ENCODE results near the gene PRCD.
"Not testable (repeated sequence)": the region's sequence is repeated elsewhere in the genome, so short reads cannot be mapped to it uniquely, and the experiment has no call there.

Gene PRCD

GRCh38 chr17:76558198-76559095, 18.6 kb downstream of the PRCD start:
- peak in 1 of 2 donors; percentile 35 for DNase-seq

- not testable (repeated sequence) for DNase-seq
Observed at GRCh38 chr17:76559460-76559859, 19.6 kb downstream of the PRCD start.

GRCh38 chr17:76560036-76560876, 20.4 kb downstream of the PRCD start:
- DNase-seq: no peak

- DNase-seq: no peak
Observed at GRCh38 chr17:76560877-76561221, 21.0 kb downstream of the PRCD start.

GRCh38 chr17:76561332-76561731, 21.5 kb downstream of the PRCD start:
- DNase-seq: no peak

GRCh38 chr17:76561799-76562268, 22.0 kb downstream of the PRCD start:
- DNase-seq: no peak

- peak in 1 of 2 donors; percentile 36 for DNase-seq
Observed at GRCh38 chr17:76562734-76563148, 22.9 kb downstream of the PRCD start.

- DNase-seq: not testable (repeated sequence)
Observed at GRCh38 chr17:76563359-76563758, 23.5 kb downstream of the PRCD start.

GRCh38 chr17:76564991-76565727, 25.3 kb downstream of the PRCD start:
- DNase-seq: not testable (repeated sequence)

GRCh38 chr17:76565728-76566612, 26.1 kb downstream of the PRCD start:
- no peak for DNase-seq

- DNase-seq: no peak
Observed at GRCh38 chr17:76566613-76566943, 26.7 kb downstream of the PRCD start.

- no peak for DNase-seq
Observed at GRCh38 chr17:76566988-76567431, 27.2 kb downstream of the PRCD start.

GRCh38 chr17:76567634-76568432, 28.0 kb downstream of the PRCD start:
- no peak for DNase-seq

- no peak for DNase-seq
Observed at GRCh38 chr17:76568811-76569221, 29.0 kb downstream of the PRCD start.

GRCh38 chr17:76569607-76570279, 29.9 kb downstream of the PRCD start:
- peak; percentile 52 to 65 for DNase-seq

- DNase-seq: no peak
Observed at GRCh38 chr17:76570457-76570856, 30.6 kb downstream of the PRCD start.

- no peak for DNase-seq
Observed at GRCh38 chr17:76570877-76571471, 31.1 kb downstream of the PRCD start.

GRCh38 chr17:76572201-76572910, 32.5 kb downstream of the PRCD start:
- no peak for DNase-seq

GRCh38 chr17:76573096-76573495, 33.3 kb downstream of the PRCD start:
- no peak for DNase-seq
